Measurements from ENCODE around the gene S100A8. TPM values are rescaled to one million over a fixed set of nuclear protein-coding genes. Genes with fewer than 3 reads are reported as not detected.

S100A8 gene
- total and polyA plus RNA-seq, 11 donors = 6.0 to 199 (median 32.3) TPM

DNA sequence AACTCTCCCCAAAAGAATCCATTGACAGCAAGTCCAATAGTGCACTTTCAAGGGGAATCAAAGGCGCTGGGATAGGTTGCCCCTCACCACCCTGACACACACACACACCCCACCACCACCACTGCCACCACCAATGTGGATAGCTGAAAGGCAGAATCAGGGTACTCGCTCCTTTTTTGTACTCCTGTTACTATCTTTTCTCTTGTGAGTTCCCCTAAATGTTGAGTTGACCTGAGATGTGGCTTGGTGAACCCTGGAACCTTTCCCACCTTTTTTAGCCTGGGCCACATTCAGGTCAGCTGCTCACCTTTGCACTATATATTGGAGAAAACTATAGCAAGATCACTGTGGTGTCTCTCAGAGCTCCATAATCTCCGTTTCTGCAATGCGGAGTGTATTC lies 3.9 kb downstream of the S100A8 start:
- H3K4me3 ChIP-seq = no peak overlapping the region
- ATAC-seq (no peak), DNase-seq (no peak)
- peaks cover 0 to 13% (median 3%) of the 10 kb centered on the region in 12 donors for H3K9me3 ChIP-seq
- no peak for TF ChIP-seq POLR2A (IDR thresholded peaks at IDR 0.05)
- TF ChIP-seq, protein P1, sequence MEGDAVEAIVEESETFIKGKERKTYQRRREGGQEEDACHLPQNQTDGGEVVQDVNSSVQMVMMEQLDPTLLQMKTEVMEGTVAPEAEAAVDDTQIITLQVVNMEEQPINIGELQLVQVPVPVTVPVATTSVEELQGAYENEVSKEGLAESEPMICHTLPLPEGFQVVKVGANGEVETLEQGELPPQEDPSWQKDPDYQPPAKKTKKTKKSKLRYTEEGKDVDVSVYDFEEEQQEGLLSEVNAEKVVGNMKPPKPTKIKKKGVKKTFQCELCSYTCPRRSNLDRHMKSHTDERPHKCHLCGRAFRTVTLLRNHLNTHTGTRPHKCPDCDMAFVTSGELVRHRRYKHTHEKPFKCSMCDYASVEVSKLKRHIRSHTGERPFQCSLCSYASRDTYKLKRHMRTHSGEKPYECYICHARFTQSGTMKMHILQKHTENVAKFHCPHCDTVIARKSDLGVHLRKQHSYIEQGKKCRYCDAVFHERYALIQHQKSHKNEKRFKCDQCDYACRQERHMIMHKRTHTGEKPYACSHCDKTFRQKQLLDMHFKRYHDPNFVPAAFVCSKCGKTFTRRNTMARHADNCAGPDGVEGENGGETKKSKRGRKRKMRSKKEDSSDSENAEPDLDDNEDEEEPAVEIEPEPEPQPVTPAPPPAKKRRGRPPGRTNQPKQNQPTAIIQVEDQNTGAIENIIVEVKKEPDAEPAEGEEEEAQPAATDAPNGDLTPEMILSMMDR (IDR thresholded peaks at IDR 0.05) = no peak
- peak overlapping the region in 1 of 12 donors; percentile 86 for H3K27ac ChIP-seq
- WGBS, 4 donors = 83 to 89% (median 84%) methylated on average over 4 of the region's 4 CpGs
- peaks cover 0 to 6% (median 0%) of the 10 kb centered on the region in 9 donors for H3K27me3 ChIP-seq
- H3K4me1 ChIP-seq = peaks cover 0 to 53% (median 2%) of the 10 kb centered on the region in 12 donors
- H3K36me3 ChIP-seq = no peaks in the 10 kb centered on the region
- intact Hi-C loops (cut with DNase I) = no loop called here

DNA sequence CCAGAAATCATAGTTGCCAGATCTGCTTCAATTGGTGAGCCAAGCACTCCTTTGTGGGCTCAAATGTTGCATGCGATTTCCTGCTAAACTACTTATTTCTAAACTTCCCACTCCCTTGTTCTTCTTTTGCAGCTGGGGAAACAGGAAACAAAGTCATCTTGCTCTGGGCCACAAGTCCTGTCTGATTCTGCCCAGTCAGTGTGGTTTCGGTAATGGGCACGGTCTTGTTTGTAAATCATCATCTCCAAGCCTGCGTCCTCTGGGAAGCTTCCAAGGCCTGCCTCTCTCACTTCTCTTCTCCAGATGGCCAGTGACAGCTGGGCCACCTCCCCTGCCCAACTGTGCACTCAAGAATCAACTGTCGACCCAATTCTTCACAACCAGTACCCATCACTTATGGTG lies 4.4 kb downstream of the S100A8 start:
- peak overlapping the region in 2 of 12 donors; percentile 29 to 86 for H3K27ac ChIP-seq
- H3K36me3 ChIP-seq = no peaks in the 10 kb centered on the region
- intact Hi-C loops (cut with DNase I) = no loop called here
- DNase-seq (peak in 4 of 5 donors; percentile 47 to 72 (median 54)), ATAC-seq (peak; percentile 39 to 73 (median 68))
- no peak overlapping the region for H3K4me3 ChIP-seq
- H3K27me3 ChIP-seq = peaks cover 0 to 6% (median 0%) of the 10 kb centered on the region in 9 donors
- 77 to 81% (median 77%) methylated on average over 5 of the region's 5 CpGs for WGBS, 4 donors
- peaks cover 0 to 48% (median 2%) of the 10 kb centered on the region in 12 donors for H3K4me1 ChIP-seq
- peaks cover 0 to 18% (median 5%) of the 10 kb centered on the region in 12 donors for H3K9me3 ChIP-seq
- TF ChIP-seq, protein P1 (IDR thresholded peaks at IDR 0.05) = no peak
- no peak for TF ChIP-seq POLR2A (IDR thresholded peaks at IDR 0.05)

DNA sequence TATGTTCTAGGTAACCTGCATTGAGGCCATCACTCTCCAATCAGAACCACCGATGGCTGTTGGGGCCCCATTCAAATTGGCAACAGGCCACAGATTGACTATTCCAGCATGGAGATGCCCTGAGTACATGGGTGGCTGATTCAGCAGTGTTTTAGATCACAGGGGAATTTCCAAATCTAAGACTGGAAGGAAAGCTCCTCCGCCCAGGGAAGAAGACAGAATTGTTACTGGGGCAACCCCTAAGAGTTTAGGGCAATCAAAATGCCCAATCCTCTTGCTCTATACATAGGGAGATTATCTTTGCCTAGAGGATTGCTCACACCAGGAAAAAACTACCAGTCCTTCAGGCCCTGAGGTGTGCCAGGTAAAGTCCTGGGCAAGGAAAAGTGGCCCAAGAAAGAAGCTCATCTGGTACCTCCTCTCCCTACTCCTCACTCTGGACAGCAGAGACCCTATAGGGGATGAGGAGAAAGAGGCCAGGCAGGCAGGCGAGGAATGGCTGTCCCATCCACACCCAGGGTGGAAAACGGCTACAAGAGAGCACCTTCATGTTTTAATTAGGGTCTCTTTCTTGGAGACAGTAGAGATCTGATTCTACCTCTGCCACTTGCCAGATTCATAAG lies 5.8 kb downstream of the S100A8 start:
- H3K27me3 ChIP-seq = peaks cover 0 to 5% (median 0%) of the 10 kb centered on the region in 9 donors
- H3K4me1 ChIP-seq = peaks cover 0 to 38% (median 0%) of the 10 kb centered on the region in 12 donors
- intact Hi-C loops (cut with DNase I) = no loop called here
- peak overlapping the region in 1 of 12 donors; percentile 86 for H3K27ac ChIP-seq
- 66 to 80% (median 78%) methylated on average over 4 of the region's 4 CpGs for WGBS, 4 donors
- no peak overlapping the region for H3K4me3 ChIP-seq
- ATAC-seq (no peak), DNase-seq (no peak)
- no peak for TF ChIP-seq POLR2A (IDR thresholded peaks at IDR 0.05)
- TF ChIP-seq, protein P1 (IDR thresholded peaks at IDR 0.05) = no peak
- H3K36me3 ChIP-seq = no peaks in the 10 kb centered on the region
- peaks cover 0 to 23% (median 6%) of the 10 kb centered on the region in 12 donors for H3K9me3 ChIP-seq

DNA sequence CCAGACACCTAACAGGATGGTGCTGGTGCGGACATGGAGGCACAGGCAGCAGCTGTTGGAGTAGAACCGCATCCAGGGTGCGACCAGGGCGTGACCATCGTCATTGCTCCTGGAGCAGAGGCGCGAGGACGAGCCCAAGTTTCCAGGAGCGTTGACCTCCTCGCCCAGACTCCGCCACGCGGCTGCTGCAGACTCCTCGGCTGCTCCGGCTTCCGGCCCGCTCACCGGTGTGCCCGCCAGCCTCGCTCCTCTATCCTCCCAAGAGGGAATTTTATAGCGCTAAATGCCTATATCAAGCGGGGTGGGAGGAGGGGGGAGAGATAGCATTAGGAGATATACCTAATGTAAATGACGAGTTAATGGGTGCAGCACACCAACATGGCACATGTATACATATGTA lies 10.2 kb downstream of the S100A8 start:
- Histone ChIP-seq H3K36me3 (no peaks in the 10 kb centered on the region), H3K9me3 (peaks cover 0 to 23% (median 6%) of the 10 kb centered on the region in 12 donors), H3K4me1 (peaks cover 0 to 26% (median 0%) of the 10 kb centered on the region in 12 donors), H3K27ac (no peak overlapping the region), H3K4me3 (no peak overlapping the region), H3K27me3 (peaks cover 0 to 10% (median 0%) of the 10 kb centered on the region in 9 donors)
- WGBS, 4 donors = 86 to 94% (median 92%) methylated on average over 23 of the region's 23 CpGs
- no peak for TF ChIP-seq POLR2A (IDR thresholded peaks at IDR 0.05)
- TF ChIP-seq, protein P1 (IDR thresholded peaks at IDR 0.05) = no peak
- ATAC-seq (no peak), DNase-seq (no peak)
- intact Hi-C loops (cut with DNase I) = no loop called here

All from heart left ventricle (tissue), 16 donors.